Caco-2 (cell line): ENCODE results near the gene USH2A. TPM values are rescaled to one million over a fixed set of nuclear protein-coding genes. Genes with fewer than 3 reads are reported as not detected.

Experiments
- BruUV-seq: library from RNA; stranded (reverse); fragments of 400-500 nt; replicated peaks from 2 replicates; lab custom pipeline; 2021; lab: Mats Ljungman, UMichigan
- CTCF ChIA-PET: fragments of 300-600 bp; sonication (Branson Sonifier 250); formaldehyde crosslinking; loops from one replicate; lab custom pipeline; 2022; ENCODE audit warnings: antibody characterized with exemption; lab: Charles Lee
- POLR2A ChIA-PET: fragments of 300-600 bp; sonication (Branson Sonifier 250); formaldehyde crosslinking; loops from one replicate; lab custom pipeline; 2022; ENCODE audit warnings: antibody characterized with exemption; lab: Charles Lee
- DNase-seq, 2 experiments: peaks; one replicate each; pipeline versions ENCODE4 v3.0.0 to v3.0.0-alpha.2; 2020 to 2022
- H3K27me3 ChIP-seq: replicated peaks from 2 replicates; pipeline ENCODE4 v1.6.0; 2011; ENCODE audit warnings: low read length; ENCODE audit not compliant: control insufficient read depth, insufficient read depth
- H3K36me3 ChIP-seq: 2 replicates; pipeline ENCODE4 v1.5.1; 2011; ENCODE audit warnings: low read length; ENCODE audit not compliant: control insufficient read depth, insufficient read depth
- H3K4me1 ChIP-seq: fragments of 250-450 bp; sonication (Bioruptor Pico); 2 replicates; pipeline ENCODE4 v1.5.1; 2020; ENCODE audit warnings: mild to moderate bottlenecking
- H3K4me3 ChIP-seq: 2 replicates; pipeline ENCODE4 v1.5.1; 2011; ENCODE audit warnings: low read depth, mild to moderate bottlenecking, control low read depth, low read length
- H3K9me3 ChIP-seq: fragments of 250-450 bp; sonication (Bioruptor Pico); 2 replicates; pipeline ENCODE4 v1.5.1; 2020; ENCODE audit warnings: mild to moderate bottlenecking, moderate library complexity
- H3K27ac Mint-ChIP-seq: one replicate; pipeline ENCODE4 v1.8.0; 2022; ENCODE audit warnings: mixed read lengths; ENCODE audit not compliant: unreplicated experiment
- H3K27me3 Mint-ChIP-seq: one replicate; pipeline ENCODE4 v1.8.0; 2022; ENCODE audit warnings: mixed read lengths; ENCODE audit not compliant: insufficient read depth, unreplicated experiment
- H3K36me3 Mint-ChIP-seq: one replicate; pipeline ENCODE4 v1.8.0; 2022; ENCODE audit warnings: mild to moderate bottlenecking, mixed read lengths; ENCODE audit not compliant: insufficient read depth, unreplicated experiment
- H3K4me1 Mint-ChIP-seq: one replicate; pipeline ENCODE4 v1.8.0; 2022; ENCODE audit warnings: low read depth, mixed read lengths; ENCODE audit not compliant: unreplicated experiment
- H3K4me3 Mint-ChIP-seq: one replicate; pipeline ENCODE4 v1.8.0; 2022; ENCODE audit warnings: mild to moderate bottlenecking, moderate library complexity, mixed read lengths; ENCODE audit not compliant: unreplicated experiment
- H3K9me3 Mint-ChIP-seq: one replicate; pipeline ENCODE4 v1.8.0; 2022; ENCODE audit warnings: mixed read lengths; ENCODE audit not compliant: unreplicated experiment
- intact Hi-C: fragments of 100-400 bp; cut with micrococcal nuclease; formaldehyde crosslinking; loops from one replicate; pipeline ENCODE4 v1.10.0; 2022; ENCODE audit not compliant: unreplicated experiment
- total RNA-seq: library from RNA; stranded (reverse); gene quantifications from 2 replicates; pipeline ENCODE4 v1.2.3, GENCODE V29; 2022
- TF ChIP-seq, protein P1 (sequence below), 2 experiments: fragments of 200-600 bp in 1 of 2; IDR thresholded peaks; 1 replicate in 1 of 2; 2 replicates in 1 of 2; pipeline versions ENCODE4 v1.5.1 to v1.8.0; 2011 to 2022; ENCODE audit warnings: antibody characterized with exemption in 1 of 2, control low read depth in 1 of 2, inconsistent platforms in 1 of 2, low read depth in 1 of 2, low read length in 1 of 2, mild to moderate bottlenecking in 1 of 2, moderate library complexity in 1 of 2; ENCODE audit not compliant: insufficient read depth in 1 of 2, severe bottlenecking in 1 of 2, unreplicated experiment in 1 of 2

USH2A gene
- total RNA-seq, 1 experiment from 2014 or later = 0.11 TPM

DNA sequence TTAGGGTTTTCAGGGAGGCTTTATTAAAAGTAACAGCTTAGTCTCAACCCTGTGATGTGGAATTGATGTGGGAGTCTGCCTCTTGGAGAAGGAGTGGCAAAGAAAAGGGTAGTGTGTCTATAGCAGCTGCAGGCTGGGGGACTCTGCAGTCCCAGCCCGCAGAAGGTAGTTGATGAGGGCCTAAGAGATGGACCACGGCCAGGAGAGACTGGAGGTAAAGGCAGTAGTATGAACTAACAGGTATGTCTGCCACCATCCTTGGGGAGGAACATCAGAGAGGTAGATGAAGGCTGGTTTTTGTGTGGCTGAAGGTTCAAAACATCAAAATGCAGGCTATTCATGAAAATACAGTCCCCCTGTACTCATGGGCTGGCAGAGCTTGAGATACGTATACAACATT, 744.0 kb downstream of the USH2A start:
- Mint-ChIP-seq H3K4me3 (no peak overlapping the region), H3K36me3 (no peaks in the 10 kb centered on the region), H3K4me1 (no peaks in the 10 kb centered on the region), H3K9me3 (no peaks in the 10 kb centered on the region), H3K27me3 (peaks cover 4% of the 10 kb centered on the region), H3K27ac (no peak overlapping the region)
- ChIA-PET CTCF (no interaction called here), POLR2A (no interaction called here)
- no peaks in the 10 kb centered on the region for H3K36me3 ChIP-seq
- TF ChIP-seq, protein P1, sequence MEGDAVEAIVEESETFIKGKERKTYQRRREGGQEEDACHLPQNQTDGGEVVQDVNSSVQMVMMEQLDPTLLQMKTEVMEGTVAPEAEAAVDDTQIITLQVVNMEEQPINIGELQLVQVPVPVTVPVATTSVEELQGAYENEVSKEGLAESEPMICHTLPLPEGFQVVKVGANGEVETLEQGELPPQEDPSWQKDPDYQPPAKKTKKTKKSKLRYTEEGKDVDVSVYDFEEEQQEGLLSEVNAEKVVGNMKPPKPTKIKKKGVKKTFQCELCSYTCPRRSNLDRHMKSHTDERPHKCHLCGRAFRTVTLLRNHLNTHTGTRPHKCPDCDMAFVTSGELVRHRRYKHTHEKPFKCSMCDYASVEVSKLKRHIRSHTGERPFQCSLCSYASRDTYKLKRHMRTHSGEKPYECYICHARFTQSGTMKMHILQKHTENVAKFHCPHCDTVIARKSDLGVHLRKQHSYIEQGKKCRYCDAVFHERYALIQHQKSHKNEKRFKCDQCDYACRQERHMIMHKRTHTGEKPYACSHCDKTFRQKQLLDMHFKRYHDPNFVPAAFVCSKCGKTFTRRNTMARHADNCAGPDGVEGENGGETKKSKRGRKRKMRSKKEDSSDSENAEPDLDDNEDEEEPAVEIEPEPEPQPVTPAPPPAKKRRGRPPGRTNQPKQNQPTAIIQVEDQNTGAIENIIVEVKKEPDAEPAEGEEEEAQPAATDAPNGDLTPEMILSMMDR (IDR thresholded peaks at IDR 0.05; ENCODE audit: insufficient read depth in 1 of 2, low read depth in 1 of 2, low read length in 1 of 2, severe bottlenecking in 1 of 2, unreplicated experiment in 1 of 2) = no peak
- H3K4me3 ChIP-seq = no peak overlapping the region
- H3K27me3 ChIP-seq = no peaks in the 10 kb centered on the region
- no peak for DNase-seq
- BruUV-seq = no TSS peak
- no peaks in the 10 kb centered on the region for H3K9me3 ChIP-seq
- intact Hi-C loops = no loop called here
- H3K4me1 ChIP-seq = no peaks in the 10 kb centered on the region

DNA sequence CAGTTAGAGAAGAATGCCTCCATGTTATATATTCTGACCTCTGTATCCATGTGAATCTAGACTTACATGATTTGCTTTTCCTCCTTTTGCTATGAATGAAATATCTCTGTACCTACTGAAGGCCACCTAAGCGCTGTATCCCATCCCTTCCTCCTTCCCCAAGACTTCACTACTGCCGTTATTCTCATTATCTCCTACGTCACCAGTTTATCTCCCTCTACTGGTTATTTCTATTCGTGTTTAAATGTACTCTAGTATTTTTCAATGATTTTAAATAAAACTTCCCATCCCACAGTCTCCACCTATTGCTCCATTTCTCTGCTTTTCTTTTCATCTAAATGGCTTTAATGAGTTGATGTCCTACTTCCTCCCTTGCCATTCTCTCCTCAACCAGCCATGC, 746.1 kb downstream of the USH2A start:
- Mint-ChIP-seq H3K27me3 (peaks cover 3% of the 10 kb centered on the region), H3K4me1 (no peaks in the 10 kb centered on the region), H3K9me3 (no peaks in the 10 kb centered on the region), H3K27ac (no peak overlapping the region), H3K36me3 (no peaks in the 10 kb centered on the region), H3K4me3 (no peak overlapping the region)
- intact Hi-C loops = no loop called here
- ChIA-PET POLR2A (no interaction called here), CTCF (no interaction called here)
- Histone ChIP-seq H3K9me3 (no peaks in the 10 kb centered on the region), H3K27me3 (no peaks in the 10 kb centered on the region), H3K4me1 (no peaks in the 10 kb centered on the region), H3K4me3 (no peak overlapping the region), H3K36me3 (no peaks in the 10 kb centered on the region)
- TF ChIP-seq, protein P1 (IDR thresholded peaks at IDR 0.05; ENCODE audit: insufficient read depth in 1 of 2, low read depth in 1 of 2, low read length in 1 of 2, severe bottlenecking in 1 of 2, unreplicated experiment in 1 of 2) = no peak
- DNase-seq = no peak
- BruUV-seq = no TSS peak

DNA sequence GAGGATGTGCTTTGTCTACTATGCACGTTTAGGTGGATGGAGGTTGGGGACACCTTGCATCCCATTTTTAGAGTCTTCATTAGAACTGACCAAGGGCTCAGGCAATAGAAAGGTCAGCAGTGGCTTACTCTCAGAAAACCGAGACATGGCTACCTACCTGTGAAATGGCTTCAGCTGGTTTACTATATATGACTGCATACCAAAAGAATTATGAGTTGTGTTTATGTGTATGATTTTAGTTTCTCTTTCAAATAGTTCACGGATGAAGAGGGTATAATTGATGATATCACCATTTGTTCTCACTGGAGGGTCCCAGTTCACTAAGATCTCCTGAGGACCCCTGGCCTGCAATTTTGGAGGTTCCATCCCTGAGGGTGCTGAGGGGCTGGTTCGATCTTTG, 749.3 kb downstream of the USH2A start:
- H3K36me3 ChIP-seq = no peaks in the 10 kb centered on the region
- no peak for DNase-seq
- no peaks in the 10 kb centered on the region for H3K27me3 ChIP-seq
- peaks cover 5% of the 10 kb centered on the region for H3K27me3 Mint-ChIP-seq
- H3K4me3 ChIP-seq = no peak overlapping the region
- H3K36me3 Mint-ChIP-seq = no peaks in the 10 kb centered on the region
- POLR2A ChIA-PET = no interaction called here
- no peak overlapping the region for H3K27ac Mint-ChIP-seq
- H3K4me1 ChIP-seq = no peaks in the 10 kb centered on the region
- no TSS peak for BruUV-seq
- no peaks in the 10 kb centered on the region for H3K9me3 ChIP-seq
- no peak overlapping the region for H3K4me3 Mint-ChIP-seq
- TF ChIP-seq, protein P1 (IDR thresholded peaks at IDR 0.05; ENCODE audit: insufficient read depth in 1 of 2, low read depth in 1 of 2, low read length in 1 of 2, severe bottlenecking in 1 of 2, unreplicated experiment in 1 of 2) = no peak
- H3K9me3 Mint-ChIP-seq = no peaks in the 10 kb centered on the region
- H3K4me1 Mint-ChIP-seq = no peaks in the 10 kb centered on the region
- CTCF ChIA-PET = no interaction called here
- intact Hi-C loops = no loop called here
